Smooth muscle cell (in vitro differentiated cells): ENCODE measurements around the gene OR2H1. TPM values are rescaled to one million over a fixed set of nuclear protein-coding genes. Genes with fewer than 3 reads are reported as not detected.
"Not testable (repeated sequence)": the region's sequence is repeated elsewhere in the genome, so short reads cannot be mapped to it uniquely, and the experiment has no call there.

Source experiments
- DNase-seq: peaks from one replicate; lab custom pipeline; 2025; ENCODE audit not compliant: unreplicated experiment; lab: John Stamatoyannopoulos, UW
- H2AFZ ChIP-seq: fragments of 200-600 bp; sonication (generic); 2 replicates; pipeline ENCODE4 v1.6.0; 2016; ENCODE audit warnings: antibody characterized with exemption, low read depth, mild to moderate bottlenecking
- H3F3A ChIP-seq: fragments of 200-600 bp; sonication (generic); 2 replicates; pipeline ENCODE4 v1.6.0; 2017; ENCODE audit warnings: antibody characterized with exemption, low read depth
- H3K27ac ChIP-seq: fragments of 200-600 bp; sonication (generic); 2 replicates; pipeline ENCODE4 v1.5.1; 2016; ENCODE audit warnings: low read depth, mild to moderate bottlenecking
- H3K27me3 ChIP-seq: fragments of 200-600 bp; sonication (generic); 2 replicates; pipeline ENCODE4 v1.6.1; 2016; ENCODE audit warnings: low read depth, mild to moderate bottlenecking
- H3K36me3 ChIP-seq: fragments of 200-600 bp; sonication (generic); 2 replicates; pipeline ENCODE4 v1.5.1; 2016; ENCODE audit warnings: low read depth
- H3K4me1 ChIP-seq: fragments of 200-600 bp; sonication (generic); 2 replicates; pipeline ENCODE4 v1.5.1; 2016; ENCODE audit warnings: low read depth
- H3K4me2 ChIP-seq: fragments of 200-600 bp; sonication (generic); 2 replicates; pipeline ENCODE4 v1.6.0; 2016; ENCODE audit warnings: mild to moderate bottlenecking
- H3K4me3 ChIP-seq: fragments of 200-600 bp; sonication (generic); 2 replicates; pipeline ENCODE4 v1.5.1; 2016; ENCODE audit warnings: mild to moderate bottlenecking
- H3K79me2 ChIP-seq: fragments of 200-600 bp; sonication (generic); 2 replicates; pipeline ENCODE4 v1.6.0; 2016; ENCODE audit warnings: low read depth, mild to moderate bottlenecking
- H3K9ac ChIP-seq: fragments of 200-600 bp; sonication (generic); 2 replicates; pipeline ENCODE4 v1.6.0; 2016; ENCODE audit warnings: low read depth
- H3K9me3 ChIP-seq: fragments of 200-600 bp; sonication (generic); replicated peaks from 2 replicates; pipeline ENCODE4 v1.5.1; 2016; ENCODE audit warnings: low read depth
- H4K20me1 ChIP-seq: fragments of 200-600 bp; sonication (generic); 2 replicates; pipeline ENCODE4 v1.6.0; 2016; ENCODE audit warnings: low read depth
- WGBS: methylation state at CpG from one replicate; pipeline ENCODE4 v1.1.7; 2016; ENCODE audit warnings: low lambda C conversion rate; 5-methylcytosine and 5-hydroxymethylcytosine counted together
- polyA plus RNA-seq: library from polyadenylated mRNA; unstranded; fragments of >200 nt; fragmentation: Nextera tagmentation; extraction: Ambion mirVana; gene quantifications from 2 replicates; pipeline ENCODE4 v1.2.1, GENCODE V29; 2016
- total RNA-seq: library from RNA; depleted of rRNA; stranded (reverse); fragments of >200 nt; gene quantifications from 2 replicates; pipeline ENCODE4 v1.2.3, GENCODE V29; 2014
- TF ChIP-seq, protein P1 (sequence below): fragments of 200-600 bp; sonication (generic); IDR thresholded peaks from 2 replicates; pipeline ENCODE4 v1.5.1; 2017; ENCODE audit warnings: borderline replicate concordance, mild to moderate bottlenecking, antibody characterized with exemption; ENCODE audit not compliant: insufficient read depth, poor library complexity, severe bottlenecking

Gene OR2H1
- total and polyA plus RNA-seq, 2 experiments from 2014 or later: not detected

DNA sequence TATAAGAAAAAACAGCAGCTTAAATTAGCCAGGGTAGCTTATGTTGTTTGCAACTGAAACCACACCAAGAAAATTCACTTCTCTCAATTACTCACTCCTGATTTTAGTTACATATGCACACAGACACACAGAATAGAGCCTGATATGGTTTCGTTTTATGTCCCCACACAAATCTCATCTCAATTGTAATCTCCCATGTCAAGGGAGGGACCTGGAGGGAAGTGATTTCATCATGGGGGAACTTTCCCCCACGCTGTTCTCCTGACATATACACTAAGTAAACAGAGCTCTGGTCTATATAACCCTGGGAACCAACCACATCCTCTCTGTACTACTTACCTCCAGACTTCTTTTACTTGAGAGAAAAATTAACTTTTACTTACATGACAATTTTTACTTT lies 32.4 kb upstream of the OR2H1 start:
- Histone ChIP-seq H3K27me3 (no peaks in the 10 kb centered on the region), H4K20me1 (no peaks in the 10 kb centered on the region), H3F3A (no peaks in the 10 kb centered on the region), H3K9me3 (no peaks in the 10 kb centered on the region), H3K79me2 (no peaks in the 10 kb centered on the region), H3K4me1 (no peaks in the 10 kb centered on the region), H3K4me2 (no peak overlapping the region), H3K36me3 (no peaks in the 10 kb centered on the region), H3K9ac (no peak overlapping the region), H2AFZ (no peak overlapping the region), H3K4me3 (no peak overlapping the region), H3K27ac (no peak overlapping the region)
- 50% methylated on average over 2 of the region's 2 CpGs for WGBS
- TF ChIP-seq, protein P1, sequence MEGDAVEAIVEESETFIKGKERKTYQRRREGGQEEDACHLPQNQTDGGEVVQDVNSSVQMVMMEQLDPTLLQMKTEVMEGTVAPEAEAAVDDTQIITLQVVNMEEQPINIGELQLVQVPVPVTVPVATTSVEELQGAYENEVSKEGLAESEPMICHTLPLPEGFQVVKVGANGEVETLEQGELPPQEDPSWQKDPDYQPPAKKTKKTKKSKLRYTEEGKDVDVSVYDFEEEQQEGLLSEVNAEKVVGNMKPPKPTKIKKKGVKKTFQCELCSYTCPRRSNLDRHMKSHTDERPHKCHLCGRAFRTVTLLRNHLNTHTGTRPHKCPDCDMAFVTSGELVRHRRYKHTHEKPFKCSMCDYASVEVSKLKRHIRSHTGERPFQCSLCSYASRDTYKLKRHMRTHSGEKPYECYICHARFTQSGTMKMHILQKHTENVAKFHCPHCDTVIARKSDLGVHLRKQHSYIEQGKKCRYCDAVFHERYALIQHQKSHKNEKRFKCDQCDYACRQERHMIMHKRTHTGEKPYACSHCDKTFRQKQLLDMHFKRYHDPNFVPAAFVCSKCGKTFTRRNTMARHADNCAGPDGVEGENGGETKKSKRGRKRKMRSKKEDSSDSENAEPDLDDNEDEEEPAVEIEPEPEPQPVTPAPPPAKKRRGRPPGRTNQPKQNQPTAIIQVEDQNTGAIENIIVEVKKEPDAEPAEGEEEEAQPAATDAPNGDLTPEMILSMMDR: no peak
- no peak for DNase-seq

DNA sequence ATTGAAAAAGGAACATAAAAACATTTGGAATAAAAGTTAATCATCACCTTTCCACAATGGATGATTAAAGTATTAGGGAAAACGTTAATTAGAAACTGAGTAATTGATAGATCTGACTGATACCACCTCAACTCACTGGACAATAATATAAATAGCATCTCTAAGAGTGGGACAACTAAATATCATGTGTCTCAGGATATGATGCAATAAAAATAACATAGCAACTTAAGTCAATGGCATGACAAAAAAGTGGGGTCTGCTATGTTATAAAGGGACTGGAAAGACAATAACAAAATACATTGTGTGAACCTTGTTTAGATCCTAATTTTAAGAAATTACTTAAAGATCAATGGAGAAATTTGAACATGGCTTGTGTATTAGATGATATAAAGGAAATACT lies 31.9 kb upstream of the OR2H1 start:
- 73% methylated on average over 1 of the region's 1 CpG for WGBS
- Histone ChIP-seq H3K4me3 (no peak overlapping the region), H3F3A (no peaks in the 10 kb centered on the region), H3K4me2 (no peak overlapping the region), H3K36me3 (no peaks in the 10 kb centered on the region), H3K4me1 (no peaks in the 10 kb centered on the region), H3K27ac (no peak overlapping the region), H3K9me3 (no peaks in the 10 kb centered on the region), H4K20me1 (no peaks in the 10 kb centered on the region), H2AFZ (no peak overlapping the region), H3K79me2 (no peaks in the 10 kb centered on the region), H3K9ac (no peak overlapping the region), H3K27me3 (no peaks in the 10 kb centered on the region)
- no peak for DNase-seq
- TF ChIP-seq, protein P1: no peak

DNA sequence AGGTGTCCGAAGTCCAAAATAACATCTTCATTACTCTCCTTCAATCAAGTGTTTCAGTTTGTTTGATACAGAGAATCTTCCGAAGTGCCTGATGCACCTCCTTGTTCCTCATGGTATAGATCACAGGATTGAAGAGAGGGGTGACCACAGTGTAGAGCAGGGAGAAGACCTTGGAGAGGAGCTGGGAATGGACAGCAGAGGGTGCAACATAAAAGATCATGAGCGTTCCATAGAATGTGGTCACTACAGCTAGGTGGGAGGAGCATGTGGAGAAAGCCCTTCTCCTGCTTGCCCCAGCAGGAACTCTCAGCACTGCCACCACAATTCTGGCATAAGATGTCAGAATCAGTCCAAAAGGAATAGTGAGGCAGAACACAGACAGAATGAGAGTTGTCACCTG lies 30.3 kb upstream of the OR2H1 start:
- no peak for DNase-seq
- Histone ChIP-seq H3F3A (no peaks in the 10 kb centered on the region), H3K36me3 (no peaks in the 10 kb centered on the region), H3K9me3 (no peaks in the 10 kb centered on the region), H3K79me2 (no peaks in the 10 kb centered on the region), H3K4me1 (no peaks in the 10 kb centered on the region), H3K9ac (no peak overlapping the region), H3K4me2 (no peak overlapping the region), H3K4me3 (no peak overlapping the region), H3K27me3 (no peaks in the 10 kb centered on the region), H4K20me1 (no peaks in the 10 kb centered on the region), H3K27ac (no peak overlapping the region), H2AFZ (no peak overlapping the region)
- 94% methylated on average over 3 of the region's 3 CpGs for WGBS
- TF ChIP-seq, protein P1: no peak

DNA sequence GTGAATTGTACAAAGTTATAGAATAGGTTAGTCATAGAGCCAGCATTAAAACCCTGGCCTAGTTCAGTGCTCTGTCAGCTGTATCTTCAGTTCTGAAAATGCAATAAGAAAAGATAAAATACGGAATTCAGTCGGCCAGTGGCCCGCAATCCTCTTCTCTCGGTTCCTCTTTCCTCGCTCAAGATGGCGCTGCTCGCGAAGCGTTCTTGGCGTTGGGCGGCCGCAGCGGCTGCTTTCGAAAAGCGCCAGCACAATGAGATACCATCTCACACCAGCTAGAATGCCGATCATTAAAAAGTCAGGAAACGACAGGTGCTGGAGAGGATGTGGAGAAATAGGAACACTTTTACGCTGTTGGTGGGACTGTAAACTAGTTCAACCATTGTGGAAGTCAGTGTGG lies 20.2 kb upstream of the OR2H1 start:
- not testable (repeated sequence) for H4K20me1 ChIP-seq, H3K4me2 ChIP-seq, H3K9me3 ChIP-seq, H3K36me3 ChIP-seq, H2AFZ ChIP-seq, H3K27me3 ChIP-seq, H3K27ac ChIP-seq, DNase-seq, H3F3A ChIP-seq, H3K9ac ChIP-seq, H3K4me1 ChIP-seq, H3K4me3 ChIP-seq, H3K79me2 ChIP-seq
- 67% methylated on average over 18 of the region's 18 CpGs for WGBS
